ENCODE results near the gene ANKRD45.
"Not testable (repeated sequence)": the region's sequence is repeated elsewhere in the genome, so short reads cannot be mapped to it uniquely, and the experiment has no call there.

Gene ANKRD45

DNA sequence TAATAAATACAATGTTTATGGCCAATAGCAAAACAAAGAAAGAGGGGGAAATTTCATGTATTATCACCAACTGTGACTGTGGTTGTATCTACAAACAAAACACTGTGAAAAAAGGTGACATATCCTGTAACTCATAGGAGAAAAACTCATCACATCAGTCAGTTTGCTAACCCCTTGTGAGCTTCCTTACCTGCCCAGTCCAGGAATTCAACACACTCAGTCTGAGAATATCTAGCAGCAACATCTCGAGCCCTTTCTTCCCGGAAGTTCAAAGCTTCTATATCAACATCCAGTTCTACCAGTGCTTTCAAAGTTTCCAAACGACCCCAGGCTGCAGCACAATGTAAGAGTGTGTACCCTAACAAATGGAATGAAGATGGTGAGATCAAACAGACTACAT is 23.0 kb downstream of the ANKRD45 start:
- no peak for DNase-seq (ENCODE audit: low read depth in 2 of 2, low spot score in 1 of 2)

GRCh38 chr1:173642450-173643139 is 27.1 kb downstream of the ANKRD45 start:
- not testable (repeated sequence) for DNase-seq (ENCODE audit: low read depth in 2 of 2, low spot score in 1 of 2)

GRCh38 chr1:173639102-173639501 is 30.5 kb downstream of the ANKRD45 start:
- no peak for DNase-seq (ENCODE audit: low read depth in 2 of 2, low spot score in 1 of 2)

GRCh38 chr1:173638043-173639021 is 31.3 kb downstream of the ANKRD45 start:
- no peak for DNase-seq (ENCODE audit: low read depth in 2 of 2, low spot score in 1 of 2)

- DNase-seq (ENCODE audit: low read depth in 2 of 2, low spot score in 1 of 2) = not testable (repeated sequence)
These were observed 32.2 kb downstream of the ANKRD45 start for GRCh38 chr1:173637236-173638042.

DNA sequence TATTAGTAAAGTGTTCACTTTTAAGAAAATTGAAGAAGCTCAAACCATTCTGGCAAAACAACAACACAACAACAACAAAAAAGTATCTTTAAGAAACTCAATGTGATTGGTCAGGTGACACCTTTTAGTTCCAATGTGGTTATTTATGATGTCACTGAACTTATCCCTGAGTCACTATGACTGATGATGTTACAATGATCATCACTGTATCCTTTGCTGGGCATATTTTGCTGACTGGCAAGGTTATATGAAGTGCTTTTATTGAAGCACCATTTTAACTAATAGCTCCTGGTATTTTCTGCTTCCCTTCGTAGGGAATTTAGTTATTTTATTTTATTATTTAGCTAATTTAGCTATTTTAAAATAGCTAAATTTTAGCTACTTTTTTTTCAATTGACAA is 34.5 kb downstream of the ANKRD45 start, which contains the start of gene TEX50:
Gene TEX50 (plus strand): TSS at position 223 of the 400 bp plus-strand sequence. CDS start 184 bp downstream, outside the sequence.
- DNase-seq (ENCODE audit: low read depth in 2 of 2, low spot score in 1 of 2) = no peak

GRCh38 chr1:173628888-173629287 is 40.8 kb downstream of the ANKRD45 start:
- no peak for DNase-seq (ENCODE audit: low read depth in 2 of 2, low spot score in 1 of 2)

DNA sequence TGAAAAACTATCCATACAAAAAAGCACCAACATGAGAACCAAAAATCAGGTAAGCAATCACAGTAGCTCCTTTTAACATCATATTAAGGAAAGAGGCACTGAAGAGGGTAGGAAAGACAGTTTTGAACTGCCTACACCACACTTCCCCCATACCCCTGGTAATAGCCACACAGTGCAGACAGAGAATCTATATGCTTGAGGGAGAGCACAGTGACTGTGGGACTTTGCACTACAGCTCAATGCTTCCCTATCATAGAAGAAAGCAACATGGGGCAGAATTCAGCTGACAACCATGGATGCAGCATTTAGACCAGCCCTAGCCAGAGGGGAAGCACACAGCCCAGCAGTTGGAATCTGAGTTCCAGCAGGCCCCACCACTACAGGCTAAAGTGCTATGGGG is 42.4 kb downstream of the ANKRD45 start:
- DNase-seq (ENCODE audit: low read depth in 2 of 2, low spot score in 1 of 2) = no peak

- no peak for DNase-seq (ENCODE audit: low read depth in 2 of 2, low spot score in 1 of 2)
These were observed 52.8 kb downstream of the ANKRD45 start for GRCh38 chr1:173616859-173617258.

DNA sequence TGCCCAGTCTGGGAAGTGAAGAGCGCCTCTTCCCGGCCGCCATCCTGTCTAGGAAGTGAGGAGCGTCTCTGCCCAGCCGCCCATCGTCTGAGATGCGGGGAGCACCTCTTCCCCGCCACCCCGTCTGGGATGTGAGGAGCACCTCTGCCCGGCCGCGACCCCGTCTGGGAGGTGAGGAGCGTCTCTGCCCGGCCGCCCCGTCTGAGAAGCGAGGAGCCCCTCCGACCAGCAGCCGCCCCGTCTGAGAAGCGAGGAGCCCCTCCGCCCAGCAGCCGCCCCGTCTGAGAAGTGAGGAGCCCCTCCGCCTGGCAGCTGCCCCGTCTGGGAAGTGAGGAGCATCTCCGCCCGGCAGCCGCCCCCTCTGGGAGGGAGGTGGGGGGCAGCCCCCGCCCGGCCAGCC is 56.6 kb downstream of the ANKRD45 start:
- not testable (repeated sequence) for DNase-seq (ENCODE audit: low read depth in 2 of 2, low spot score in 1 of 2)

- DNase-seq (ENCODE audit: low read depth in 2 of 2, low spot score in 1 of 2) = no peak
These were observed 61.0 kb downstream of the ANKRD45 start for GRCh38 chr1:173608503-173609216.

- DNase-seq (ENCODE audit: low read depth in 2 of 2, low spot score in 1 of 2) = no peak
These were observed 66.5 kb downstream of the ANKRD45 start, which contains the start of gene SLC9C2 for GRCh38 chr1:173603056-173603591. Gene SLC9C2 (minus strand): TSS chr1:173603072. CDS start chr1:173601776, 1,296 bp downstream.

DNA sequence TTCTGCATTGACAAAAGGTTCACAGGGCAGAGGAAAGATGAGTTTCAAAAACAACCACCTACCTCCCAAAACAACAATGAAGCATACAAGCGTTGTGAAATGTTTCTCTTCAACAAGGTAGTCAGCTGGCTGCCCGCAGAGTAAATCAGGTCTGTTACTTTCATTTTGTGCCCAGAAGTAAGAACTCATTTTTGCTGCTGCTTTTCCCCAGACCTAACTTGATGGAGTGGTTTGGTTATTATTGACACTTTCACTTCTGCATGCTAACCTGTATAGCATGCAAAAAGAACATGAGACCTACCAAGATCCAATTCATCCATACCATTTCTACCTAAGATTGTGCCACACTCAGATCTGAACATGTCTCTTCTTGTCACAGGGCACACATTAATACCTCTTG is 68.1 kb downstream of the ANKRD45 start:
- no peak for DNase-seq (ENCODE audit: low read depth in 2 of 2, low spot score in 1 of 2)

DNA sequence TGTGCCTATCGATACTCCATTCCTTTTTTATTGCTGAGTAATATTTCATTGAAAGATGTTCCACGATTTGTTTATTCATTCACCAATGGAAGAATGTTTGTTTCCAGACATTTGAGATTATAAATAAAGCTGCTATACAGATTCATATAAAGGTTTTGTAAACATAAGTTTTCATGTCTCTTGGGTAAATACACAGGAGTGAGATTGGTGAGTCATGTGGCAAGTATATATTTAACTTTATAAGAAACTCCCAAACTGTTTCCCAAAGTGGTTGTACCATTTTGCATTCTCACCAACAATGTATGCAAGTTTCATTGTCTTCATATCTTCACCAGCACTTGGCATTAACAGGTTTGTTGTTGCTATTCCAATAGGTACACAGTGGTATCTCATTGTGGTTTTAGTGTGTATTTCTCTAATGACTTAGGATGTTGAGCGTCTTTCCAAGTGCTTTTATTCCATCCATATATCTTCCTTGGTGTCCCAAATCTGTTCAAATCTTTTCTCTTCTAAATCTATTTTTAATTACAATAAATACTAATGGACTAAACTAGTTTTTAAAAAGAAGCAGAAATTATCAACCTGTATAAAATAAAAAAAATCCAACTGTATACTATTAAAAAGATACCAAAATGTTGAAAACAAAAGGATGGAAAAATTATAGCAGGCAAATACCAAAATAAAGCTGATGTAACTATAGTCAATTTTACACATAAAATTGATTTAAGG is 73.4 kb downstream of the ANKRD45 start:
- DNase-seq (ENCODE audit: low read depth in 2 of 2, low spot score in 1 of 2) = no peak

DNA sequence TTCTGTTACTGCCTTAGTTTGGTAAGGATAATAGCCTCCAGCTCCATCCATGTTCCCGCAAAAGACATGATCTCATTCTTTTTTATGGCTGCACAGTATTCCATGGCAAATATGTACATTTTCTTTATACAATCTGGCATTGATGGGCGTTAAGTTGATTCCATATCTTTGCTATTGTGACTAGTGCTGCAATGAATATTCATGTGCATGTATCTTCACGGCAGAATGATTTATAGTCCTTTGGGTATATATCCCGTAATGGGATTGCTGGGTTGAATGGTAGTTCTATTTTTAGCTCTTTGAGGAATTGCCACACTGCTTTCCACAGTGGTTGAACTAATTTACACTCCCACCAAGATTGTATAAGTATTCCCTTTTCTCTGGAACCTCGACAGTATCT is 78.5 kb downstream of the ANKRD45 start:
- DNase-seq (ENCODE audit: low read depth in 2 of 2, low spot score in 1 of 2) = not testable (repeated sequence)

DNA sequence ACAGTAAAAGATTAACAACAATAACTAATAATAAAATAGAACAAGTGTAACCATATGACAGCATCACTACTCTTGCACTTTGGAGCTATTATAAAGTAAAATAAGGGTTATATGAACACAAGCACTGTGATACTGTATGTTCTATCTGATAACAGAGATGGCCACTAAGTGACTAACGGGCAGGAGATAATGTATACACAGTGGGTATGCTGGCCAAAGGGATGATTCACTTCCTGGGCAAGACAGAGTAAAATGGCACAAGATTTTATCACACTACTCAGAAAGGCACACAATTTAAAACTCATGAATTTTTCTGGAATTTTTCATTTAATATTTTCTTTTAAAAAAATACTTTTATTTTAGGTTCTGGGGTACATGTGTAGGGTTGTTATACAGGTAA is 79.1 kb downstream of the ANKRD45 start:
- DNase-seq (ENCODE audit: low read depth in 2 of 2, low spot score in 1 of 2) = no peak

GRCh38 chr1:173581383-173582079 is 88.1 kb downstream of the ANKRD45 start:
- DNase-seq (ENCODE audit: low read depth in 2 of 2, low spot score in 1 of 2) = no peak

DNA sequence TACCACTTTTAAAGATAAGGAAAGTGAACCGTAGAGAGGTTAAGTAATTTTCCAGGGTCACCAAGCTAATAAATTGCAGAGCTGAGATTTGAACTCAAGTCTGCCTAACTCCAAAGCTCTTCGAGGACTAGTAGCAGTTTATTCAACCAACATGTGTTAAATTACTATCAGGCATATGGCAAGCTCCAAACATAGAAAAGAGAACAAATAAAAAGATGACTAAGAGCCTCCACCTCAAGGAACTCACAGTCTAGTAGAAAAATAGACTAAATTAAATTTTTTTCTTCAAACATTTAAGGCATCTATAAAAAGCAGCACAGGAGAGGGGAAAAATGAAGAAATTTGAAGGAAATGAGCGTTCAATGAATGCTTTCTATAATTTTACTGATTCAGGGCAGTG is 89.0 kb downstream of the ANKRD45 start:
- no peak for DNase-seq (ENCODE audit: low read depth in 2 of 2, low spot score in 1 of 2)

DNA sequence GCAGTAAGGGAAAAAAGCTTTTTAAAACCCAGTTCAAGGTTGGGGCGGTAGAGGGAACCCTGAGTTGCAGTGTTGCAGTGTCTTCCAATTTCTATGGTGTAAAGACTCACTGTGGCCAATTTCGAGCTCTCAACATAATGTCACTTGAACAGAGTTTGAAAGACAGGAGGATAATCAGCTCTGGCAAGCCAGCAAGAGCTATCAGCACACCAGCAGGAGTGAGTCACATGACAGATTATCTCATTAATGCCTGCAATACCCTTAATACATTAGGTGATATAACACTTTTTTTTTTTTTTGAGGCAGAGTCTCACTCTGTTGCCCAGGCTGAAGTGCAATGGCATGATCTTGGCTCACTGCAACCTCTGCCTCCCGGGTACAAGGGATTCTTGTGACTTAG is 89.6 kb downstream of the ANKRD45 start:
- no peak for DNase-seq (ENCODE audit: low read depth in 2 of 2, low spot score in 1 of 2)

Data from stimulated activated CD8-positive, alpha-beta memory T cell treated with anti-CD3 and anti-CD28 coated beads, Interleukin-4, amount 100 ng/mL, for 4 hours (primary cell).